22Rv1 (cell line): ENCODE results near the gene UBXN11.

Experiments
- ZFX ChIP-seq: fragments of 450-650 bp; IDR thresholded peaks from 2 replicates; pipeline ENCODE4 v1.6.1; 2017; ENCODE audit warnings: antibody characterized with exemption, borderline replicate concordance
- TF ChIP-seq, protein P1 (sequence below): fragments of 450-650 bp; IDR thresholded peaks from 2 replicates; pipeline ENCODE4 v1.5.1; 2017; ENCODE audit warnings: mild to moderate bottlenecking

DNA sequence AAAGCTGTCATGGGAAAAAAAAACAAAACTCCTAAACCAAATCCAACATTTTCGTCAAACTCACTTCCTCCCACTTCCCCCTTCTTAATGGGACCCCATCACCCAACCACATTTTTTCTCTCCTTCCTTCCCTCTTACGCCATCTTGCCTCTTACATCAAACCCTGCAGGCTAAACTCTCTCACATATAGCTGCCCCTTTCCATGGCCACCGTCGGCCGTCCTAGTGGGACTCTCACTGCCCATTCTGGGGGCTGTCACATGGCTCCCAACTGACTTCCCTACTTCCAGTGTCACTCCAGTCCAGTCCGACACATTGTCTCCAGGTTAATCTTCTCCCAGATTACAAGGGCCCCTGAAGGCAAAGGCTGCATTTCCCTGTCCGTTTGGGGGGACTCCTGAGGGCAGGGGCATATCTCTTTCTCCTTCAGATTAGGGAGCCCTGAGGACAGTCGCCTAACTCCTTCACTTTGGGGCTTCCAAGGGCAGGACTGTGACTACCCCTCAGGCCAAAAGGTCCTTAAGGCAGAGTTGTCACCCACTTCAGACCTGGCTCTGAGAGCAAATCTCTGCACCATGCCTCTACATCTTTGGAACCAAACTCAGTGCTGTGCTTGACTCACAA is 658 bp downstream of the UBXN11 start:
- TF ChIP-seq, protein P1, sequence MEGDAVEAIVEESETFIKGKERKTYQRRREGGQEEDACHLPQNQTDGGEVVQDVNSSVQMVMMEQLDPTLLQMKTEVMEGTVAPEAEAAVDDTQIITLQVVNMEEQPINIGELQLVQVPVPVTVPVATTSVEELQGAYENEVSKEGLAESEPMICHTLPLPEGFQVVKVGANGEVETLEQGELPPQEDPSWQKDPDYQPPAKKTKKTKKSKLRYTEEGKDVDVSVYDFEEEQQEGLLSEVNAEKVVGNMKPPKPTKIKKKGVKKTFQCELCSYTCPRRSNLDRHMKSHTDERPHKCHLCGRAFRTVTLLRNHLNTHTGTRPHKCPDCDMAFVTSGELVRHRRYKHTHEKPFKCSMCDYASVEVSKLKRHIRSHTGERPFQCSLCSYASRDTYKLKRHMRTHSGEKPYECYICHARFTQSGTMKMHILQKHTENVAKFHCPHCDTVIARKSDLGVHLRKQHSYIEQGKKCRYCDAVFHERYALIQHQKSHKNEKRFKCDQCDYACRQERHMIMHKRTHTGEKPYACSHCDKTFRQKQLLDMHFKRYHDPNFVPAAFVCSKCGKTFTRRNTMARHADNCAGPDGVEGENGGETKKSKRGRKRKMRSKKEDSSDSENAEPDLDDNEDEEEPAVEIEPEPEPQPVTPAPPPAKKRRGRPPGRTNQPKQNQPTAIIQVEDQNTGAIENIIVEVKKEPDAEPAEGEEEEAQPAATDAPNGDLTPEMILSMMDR, result no peak
- TF ChIP-seq ZFX, result no peak
